HG03442 (cell line): ENCODE data around the gene PTPRJ.
A peak's percentile ranks its signal among the peaks of the same experiment; 100 is the strongest.
"Not testable (repeated sequence)": the region's sequence is repeated elsewhere in the genome, so short reads cannot be mapped to it uniquely, and the experiment has no call there.

Experiments
- ATAC-seq: cut with Tn5 transposase; IDR thresholded peaks from one replicate; pipeline ENCODE4 v1.9.1; 2021; ENCODE audit warnings: mild to moderate bottlenecking, moderate library complexity; ENCODE audit not compliant: unreplicated experiment

The PTPRJ gene

DNA sequence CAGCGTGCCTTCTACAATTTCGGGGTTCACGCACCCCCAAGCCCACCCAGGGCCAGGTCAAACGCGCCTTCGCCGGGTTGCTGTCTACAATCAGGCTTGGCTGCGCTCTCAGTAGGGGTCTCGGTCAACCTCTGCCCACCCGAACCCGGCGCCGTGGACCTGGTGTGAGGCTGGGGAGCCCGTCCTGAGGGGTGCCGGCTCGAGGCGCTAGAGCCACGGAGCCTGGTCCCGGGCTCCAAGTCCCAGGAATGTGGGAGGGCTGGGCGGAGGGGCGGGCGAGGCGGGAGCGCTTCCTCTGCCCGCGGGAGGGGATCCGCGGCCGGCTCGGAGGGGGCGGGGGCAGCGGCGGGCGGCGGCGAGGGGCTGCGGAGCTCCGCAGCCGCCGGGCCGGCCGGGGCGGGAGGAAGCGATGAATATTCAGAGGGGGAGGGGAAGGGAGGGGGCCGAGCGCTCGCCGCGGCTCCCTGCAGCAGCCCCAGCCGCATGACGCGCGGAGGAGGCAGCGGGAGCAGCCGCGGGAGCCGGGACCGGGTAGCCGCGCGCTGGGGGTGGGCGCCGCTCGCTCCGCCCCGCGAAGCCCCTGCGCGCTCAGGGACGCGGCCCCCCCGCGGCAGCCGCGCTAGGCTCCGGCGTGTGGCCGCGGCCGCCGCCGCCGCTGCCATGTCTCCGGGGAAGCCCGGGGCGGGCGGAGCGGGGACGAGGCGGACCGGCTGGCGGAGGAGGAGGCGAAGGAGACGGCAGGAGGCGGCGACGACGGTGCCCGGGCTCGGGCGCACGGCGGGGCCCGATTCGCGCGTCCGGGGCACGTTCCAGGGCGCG, at the start of gene PTPRJ:
Gene PTPRJ (plus strand): TSS at position 472 of the 819 bp plus-strand sequence. CDS start 354 bp downstream, outside the sequence.
- peak; percentile 48 for ATAC-seq

DNA sequence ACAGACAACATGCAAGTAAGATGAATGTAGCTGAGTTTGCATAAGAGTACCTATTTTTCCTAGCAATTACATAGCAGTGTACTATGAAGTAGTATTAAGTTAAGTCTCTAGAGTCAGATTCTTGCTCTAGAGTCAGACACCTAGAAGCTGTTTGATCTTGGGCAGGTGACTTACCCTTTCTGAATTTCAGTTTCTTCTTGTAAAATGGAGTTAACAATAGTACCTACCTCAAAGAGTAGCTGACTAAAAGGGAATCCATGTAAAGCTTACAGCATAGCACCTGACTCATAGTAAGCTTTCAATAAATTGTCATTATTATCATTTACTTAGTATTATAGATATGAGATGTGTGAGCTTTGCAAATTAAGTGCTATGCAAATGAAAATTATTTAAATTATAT, 47.8 kb upstream of the PTPRJ start:
- ATAC-seq: no peak

DNA sequence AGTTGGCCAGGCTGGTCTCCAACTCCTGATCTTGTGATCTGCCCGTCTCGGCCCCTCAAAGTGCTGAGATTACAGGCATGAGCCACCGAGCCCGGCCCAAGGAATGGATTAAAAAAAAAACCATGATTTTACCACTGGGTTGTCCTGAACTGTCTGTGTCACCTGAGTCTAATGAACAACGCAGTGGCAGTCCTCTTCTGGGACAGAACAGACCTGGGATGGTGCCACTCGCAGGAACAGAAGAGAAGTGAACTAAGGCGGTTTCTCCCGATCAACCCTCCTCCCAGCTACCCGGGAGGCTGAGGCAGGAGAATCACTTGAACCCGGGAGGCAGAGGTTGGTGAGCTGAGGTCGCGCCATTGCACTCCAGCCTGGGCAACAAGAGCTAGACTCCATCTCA, 46.6 kb upstream of the PTPRJ start:
- ATAC-seq: not testable (repeated sequence)

DNA sequence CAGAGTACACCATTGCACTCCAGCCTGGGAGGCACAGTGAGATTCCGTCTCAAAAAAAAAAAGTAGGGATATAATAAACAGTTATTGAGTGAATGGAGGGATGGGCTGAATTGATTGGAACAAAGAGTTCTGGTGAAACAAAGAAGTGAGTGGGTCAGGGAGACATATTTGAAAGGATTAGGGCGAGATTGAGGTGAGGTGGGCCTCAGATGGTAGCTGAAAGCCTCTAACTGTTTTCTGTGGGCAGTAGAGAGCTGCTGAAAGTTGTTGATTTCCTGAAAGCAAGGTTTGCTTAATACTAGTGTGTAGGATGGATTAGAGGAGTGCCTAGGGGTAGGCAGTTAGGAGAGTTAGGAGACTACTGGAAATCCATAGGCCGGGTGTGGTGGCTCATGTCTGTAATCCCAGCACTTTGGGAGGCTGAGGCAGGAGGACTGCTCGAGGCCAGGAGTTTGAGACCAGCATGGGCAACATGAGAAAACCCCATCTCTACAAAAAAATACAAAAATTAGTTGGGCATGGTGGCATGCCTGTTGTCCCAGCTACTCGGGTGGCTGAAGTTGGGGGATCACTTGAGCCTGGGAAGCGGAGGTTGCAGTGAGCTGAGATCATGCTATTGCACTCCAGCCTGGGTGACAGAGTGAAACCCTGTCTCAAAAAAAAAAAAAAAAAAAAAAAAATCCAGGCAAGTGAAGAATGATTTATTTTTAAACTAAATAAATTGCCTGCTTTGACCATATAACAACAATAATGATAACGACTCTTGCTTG, 41.4 kb upstream of the PTPRJ start:
- ATAC-seq: no peak

DNA sequence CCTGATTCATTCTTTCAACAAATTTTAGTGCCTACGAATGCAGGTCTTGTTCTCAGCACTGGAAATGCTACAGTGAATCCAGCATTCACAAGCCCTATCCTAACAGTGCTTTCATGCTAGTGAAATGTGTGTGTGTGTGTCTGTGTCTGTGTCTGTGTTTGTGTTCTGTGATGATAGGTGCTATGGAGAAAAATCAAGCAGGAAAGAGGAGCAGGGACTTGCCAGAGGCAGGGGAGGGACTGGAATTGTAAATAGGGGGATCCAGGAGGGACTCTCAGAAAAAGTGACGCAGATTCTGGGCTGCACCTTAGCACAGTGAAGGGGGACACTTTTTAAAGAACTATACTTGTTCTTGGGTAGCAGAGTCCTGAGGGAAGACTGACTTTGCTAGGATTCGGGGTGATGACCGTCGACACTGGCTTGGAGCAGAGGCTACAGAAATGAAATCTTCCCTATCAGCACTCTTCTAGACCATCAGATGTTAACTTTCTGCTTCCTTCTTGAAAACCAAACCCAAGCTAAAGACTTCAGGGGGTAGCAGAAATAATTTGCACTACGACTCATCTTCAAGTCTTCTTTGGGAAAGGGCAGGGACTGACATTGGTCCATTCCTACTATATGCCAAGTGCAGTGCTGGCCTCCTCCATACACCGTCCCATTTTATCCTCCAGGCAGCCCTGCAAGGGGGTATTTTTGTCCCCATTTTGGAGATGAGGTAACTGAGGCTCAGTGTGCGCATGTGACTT, 39.3 kb upstream of the PTPRJ start:
- ATAC-seq: no peak

DNA sequence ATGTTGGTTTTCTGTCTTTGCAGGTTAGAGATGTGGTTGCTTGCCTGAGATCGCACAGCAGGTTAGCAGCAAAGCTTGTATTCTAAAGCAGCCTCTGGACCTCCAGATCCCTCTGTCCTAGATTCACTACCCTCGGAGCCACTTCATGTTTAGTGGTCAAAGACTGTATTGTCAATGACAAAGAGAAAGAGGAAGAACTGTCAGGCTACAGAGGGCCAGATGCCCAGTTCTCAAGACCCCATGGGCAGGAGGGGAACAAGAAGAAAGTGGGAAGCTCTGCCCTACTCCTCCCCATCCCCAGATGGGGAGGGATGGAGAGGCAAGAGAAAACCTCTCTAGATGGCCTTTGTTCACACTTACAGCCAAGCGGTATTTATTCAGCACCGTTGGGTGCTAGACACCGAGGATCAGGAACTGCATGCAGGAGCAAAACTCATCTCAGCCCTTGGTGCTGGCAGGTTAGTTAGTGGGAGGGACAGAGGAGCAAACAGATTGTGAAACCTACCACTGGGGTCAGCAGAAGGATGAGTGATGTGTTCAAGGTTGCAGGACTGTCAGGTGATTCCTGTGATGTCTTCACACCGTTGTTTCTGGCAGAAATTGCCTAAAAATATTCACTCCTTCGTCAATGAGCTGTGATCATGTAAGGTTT, 38.3 kb upstream of the PTPRJ start:
- ATAC-seq: no peak

DNA sequence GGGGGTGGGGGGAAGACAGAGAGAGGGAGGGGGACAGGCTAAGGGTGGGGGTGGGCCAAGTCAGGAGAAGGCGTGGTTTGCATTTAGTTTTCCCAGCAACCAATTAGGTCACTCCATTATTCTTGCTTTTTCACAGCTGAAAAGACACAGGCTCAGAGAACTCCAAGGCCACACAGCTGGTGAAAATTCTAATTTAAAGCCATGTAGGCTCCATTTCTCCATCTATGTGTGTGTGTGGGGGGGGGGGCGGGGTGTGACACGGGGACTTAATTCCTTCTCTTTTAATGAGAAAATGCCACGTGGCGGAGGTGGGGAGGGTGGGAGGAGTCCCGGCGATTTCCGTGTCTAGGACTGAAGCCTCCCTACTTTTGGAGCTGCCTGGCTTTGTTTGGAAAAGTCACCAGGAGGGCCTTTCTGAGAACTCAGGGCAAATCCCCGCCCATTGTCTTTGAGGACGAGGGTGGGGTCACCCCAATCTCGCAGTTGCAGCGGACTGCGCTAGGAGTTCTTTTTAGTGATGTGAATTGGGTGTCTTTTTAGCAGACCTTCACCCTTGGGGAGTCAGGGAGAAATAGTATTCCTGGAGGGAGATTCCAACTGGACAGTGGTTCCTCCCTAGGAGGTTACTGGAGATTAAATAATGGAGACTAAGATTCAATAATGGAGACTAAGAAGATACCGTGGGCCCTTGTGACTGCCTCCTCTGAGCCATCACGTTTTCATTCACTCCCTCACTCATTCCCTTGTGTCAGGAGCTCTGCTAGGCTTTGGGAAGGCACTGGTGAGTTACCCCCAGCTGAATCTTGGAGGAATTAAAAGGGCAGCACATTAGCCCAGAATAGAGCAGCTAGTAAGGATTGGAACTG, 36.4 kb upstream of the PTPRJ start:
- no peak for ATAC-seq

DNA sequence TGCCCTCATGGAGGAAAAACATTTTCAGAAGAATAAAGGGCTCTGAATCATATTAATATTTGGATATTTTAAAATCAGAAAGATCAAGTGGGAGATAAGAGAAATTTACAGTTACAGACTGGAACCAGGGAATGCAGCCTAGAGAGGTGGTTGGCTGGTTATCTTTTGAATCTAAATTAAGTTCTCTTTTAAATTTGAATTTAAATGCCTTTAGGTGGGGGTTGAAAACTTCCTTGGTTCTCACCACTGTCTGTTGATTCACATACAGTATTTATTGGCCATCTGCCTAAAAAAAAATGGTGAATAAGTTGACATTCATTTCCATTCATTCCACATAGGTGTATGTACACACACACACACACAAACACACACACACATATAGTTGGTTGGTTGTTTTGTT, 35.7 kb upstream of the PTPRJ start:
- no peak for ATAC-seq

DNA sequence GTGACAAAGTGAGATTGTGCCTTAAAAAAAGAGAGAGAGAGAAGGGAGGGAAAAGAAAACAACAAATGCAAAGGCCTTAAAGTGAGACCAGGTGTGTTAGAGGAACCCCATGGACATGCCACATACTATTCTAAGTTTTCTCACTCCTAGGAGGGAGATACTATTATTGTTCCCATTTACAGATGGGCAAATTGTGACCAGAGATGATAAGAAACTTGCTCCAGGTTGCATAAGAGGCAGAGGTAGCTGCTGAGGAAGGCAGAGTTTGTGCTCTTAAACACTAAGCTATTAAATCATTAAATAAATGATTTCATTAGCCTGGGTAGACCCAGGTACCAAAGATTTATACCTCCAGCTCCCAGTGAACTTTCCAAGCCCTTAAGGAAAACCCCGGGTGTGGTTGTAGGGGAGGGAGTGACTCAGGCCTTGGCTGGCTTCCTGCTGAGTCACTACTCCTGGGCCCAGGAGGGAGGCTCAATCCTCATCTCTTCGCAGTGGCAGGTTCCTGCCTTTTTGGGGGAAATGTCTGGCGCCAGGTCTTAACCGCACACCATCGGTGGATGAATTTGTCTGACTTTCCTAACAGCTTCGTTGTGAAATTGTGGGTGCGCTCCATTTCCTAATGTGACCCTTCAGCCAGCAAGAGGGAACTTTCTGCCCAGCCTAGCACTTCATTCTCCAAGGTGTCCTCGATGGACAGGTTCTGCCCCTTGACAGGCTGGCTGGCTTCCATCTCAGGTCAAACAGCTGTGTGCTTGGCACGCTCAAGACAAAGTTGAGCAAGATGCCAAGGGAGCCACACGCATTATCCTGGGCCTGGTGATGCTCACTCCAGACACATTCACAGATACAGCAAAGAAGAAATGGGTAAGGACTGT, 33.4 kb upstream of the PTPRJ start:
- no peak for ATAC-seq

DNA sequence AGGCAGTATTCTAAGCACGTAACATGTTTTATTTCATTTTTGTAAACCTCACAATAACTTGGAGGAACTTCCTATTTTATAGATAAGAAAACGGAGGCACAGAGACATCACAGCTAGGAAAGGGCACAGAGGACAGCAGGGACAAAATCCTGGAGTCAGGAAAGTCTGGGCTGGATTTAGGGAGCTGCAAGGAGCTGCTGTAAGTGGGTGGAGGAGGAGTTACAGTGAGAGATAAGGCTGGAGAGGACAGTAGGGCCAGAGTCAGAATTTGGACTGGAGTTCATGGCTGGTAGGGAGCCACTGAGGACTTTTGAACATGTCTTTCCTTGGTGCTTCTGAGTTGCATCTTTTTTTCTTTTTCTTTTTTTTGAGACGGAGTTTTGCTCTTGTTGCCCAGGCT, 32.2 kb upstream of the PTPRJ start:
- ATAC-seq: no peak

DNA sequence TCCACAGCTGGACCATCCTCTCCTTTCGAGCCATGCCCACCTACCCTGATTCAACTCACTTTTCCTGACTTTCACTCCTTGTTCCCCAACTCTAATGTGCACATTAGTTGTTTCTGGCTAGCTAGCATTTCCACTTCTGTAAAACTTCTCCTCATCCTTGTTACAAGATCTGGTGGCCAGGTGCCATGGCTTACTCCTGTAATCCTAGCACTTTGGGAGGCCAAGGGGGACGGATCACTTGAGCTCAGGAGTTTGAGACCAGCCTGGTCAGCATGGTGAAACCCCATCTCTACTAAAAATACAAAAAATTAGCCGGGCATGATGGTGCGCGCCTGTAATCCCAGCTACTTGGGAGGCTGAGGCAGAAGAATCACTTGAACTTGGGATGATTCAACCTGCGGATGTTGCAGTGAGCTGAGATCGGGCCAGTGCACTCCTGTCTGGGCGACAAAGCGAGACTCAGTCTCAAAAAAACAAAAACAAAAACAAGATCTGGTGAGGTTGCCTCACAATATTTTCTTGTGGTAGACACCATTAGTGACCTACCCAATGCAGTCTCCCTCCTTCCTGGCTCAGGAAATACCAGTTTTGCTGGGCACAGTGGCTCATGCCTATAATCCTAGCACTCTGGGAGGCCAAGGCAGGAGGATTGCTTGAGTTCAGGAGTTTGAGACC, 31.2 kb upstream of the PTPRJ start:
- ATAC-seq: not testable (repeated sequence)

DNA sequence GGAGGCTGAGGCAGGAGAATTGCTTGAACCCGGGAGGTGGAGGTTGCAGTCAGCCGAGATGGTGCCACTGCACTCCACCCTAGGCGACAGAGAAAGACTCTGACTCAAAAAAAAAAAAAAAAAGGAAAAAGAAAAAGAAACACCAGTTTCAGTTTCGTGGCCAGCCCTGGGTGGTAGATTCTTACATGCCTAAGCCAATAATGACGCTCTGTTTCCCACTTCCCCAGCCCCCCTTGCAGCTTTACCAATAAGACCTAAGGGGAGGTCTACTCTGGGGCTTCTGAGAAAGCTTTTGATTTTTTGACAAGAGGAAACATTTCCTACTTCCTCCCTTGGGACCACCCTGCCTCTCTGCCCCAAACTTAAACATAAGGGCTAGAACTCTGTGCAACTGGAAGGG, 30.0 kb upstream of the PTPRJ start:
- ATAC-seq: no peak

DNA sequence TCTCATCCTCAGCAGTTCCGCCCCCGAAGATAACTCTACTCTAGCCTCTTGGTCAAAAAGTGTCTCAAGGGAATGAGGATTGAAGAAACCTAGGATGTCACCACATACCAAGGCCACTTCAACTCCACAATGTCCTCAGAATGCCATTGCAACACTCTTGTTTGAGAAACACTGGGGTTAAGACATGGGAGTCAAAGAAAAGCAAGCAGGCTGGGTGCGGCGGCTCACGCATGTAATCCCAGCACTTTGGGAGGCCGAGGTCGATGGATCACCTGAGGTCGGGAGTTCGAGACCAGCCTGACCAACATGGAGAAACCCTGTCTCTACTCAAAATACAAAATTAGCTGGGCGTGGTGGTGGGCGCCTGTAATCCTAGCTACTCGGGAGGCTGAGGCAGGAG, 28.9 kb upstream of the PTPRJ start:
- not testable (repeated sequence) for ATAC-seq

DNA sequence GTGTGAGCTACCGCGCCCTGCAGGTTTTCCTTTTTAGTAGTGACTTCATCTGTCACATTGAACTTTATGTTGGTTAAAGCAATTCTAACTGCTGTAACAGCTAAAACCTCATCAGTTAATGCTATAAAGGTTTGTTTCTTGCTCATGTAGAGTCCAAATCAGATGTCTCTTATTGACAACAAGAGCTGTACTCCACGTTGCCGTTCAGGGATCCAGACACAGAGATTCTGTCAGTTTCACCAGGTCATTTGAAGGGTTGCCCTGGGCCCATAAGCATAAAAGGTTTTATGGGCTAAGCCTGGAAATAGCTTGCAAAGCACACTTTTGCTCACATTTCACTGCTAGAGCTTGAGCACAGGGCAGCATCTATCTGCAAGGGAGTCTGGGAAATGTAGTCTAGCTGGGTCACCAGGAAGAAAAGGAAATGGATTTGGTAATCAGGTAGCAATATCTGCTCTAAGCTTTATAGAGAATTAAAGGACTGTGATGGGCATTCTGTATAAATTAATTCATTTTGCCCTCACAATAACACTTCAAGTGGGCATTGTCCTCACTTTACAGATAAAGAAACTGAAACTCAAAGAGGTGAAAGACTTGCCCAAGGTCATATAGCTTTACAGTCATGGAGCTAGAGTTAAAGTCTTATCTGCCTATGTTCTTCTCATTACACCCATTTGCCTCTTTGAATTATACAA, 25.2 kb upstream of the PTPRJ start:
- ATAC-seq: no peak

DNA sequence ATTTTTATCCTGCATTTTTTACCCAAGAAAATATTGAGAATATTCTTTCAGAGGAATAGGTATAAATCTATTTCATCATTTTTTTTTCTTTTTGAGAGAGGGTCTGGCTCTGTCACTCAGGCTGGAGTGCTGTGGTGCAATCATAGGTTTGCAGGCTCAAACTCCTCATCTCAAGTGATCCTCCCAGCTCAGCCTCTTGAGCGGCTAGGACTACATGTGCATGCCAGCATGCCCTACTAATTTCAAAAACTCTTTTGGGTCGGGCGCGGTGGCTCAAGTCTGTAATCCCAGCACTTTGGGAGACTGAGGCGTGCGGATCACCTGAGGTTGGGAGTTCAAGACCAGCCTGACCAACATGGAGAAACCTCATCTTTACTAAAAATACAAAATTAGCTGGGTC, 20.3 kb upstream of the PTPRJ start:
- ATAC-seq: no peak

DNA sequence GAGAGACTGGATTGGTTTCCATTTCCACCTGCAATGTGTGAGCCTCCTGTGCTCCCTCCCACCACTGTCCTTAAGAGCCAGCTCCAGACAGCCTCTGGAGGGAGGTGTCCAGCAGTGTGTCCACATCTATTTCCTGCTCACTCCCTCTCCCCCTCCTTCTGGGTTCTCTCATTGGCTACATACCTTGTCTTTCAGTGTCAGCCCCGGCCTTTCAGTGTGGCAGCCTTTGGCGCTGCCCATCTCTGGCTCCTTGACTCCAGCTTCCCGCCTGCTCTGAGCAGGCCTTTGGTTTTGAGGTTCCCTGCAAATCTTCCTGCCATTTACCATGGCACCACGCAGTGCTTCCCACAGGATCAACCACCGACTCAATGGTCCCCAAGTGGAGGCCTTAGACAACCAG, 19.0 kb upstream of the PTPRJ start:
- ATAC-seq: no peak

DNA sequence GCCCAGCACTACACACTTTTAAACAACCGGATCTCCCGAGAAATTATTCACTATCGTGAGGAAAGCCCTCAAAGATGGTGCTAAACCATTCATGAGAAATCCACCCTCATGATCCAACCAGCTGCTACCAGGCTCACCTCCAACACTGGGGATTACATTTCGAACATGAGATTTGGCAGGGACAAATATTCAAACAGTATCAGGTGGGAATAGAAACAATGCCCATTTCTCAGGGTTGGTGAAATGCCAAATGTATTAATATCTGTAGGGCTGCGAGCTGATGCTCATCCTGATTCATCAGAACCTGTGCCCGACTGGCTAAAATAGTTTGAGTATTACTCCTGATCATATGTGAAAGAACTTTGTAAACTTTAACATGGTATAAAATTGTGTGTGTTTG, 15.8 kb upstream of the PTPRJ start:
- ATAC-seq: no peak
